Stomach (tissue), 4 donors: Measurements from ENCODE around the gene PTPRD.

Experiments
- CTCF ChIP-seq, 7 experiments: fragments of 450-650 bp in 4 of 7; fragments of 200-600 bp in 3 of 7; sonication (generic) in 3 of 7; IDR thresholded peaks; one replicate each; pipeline ENCODE4 v1.5.1; 2016 to 2019; ENCODE audit warnings: antibody characterized with exemption in 7 of 7, control low read depth in 2 of 7, mild to moderate bottlenecking in 1 of 7
- POLR2A ChIP-seq, 4 donors: fragments of 450-650 bp; IDR thresholded peaks; one replicate each; pipeline ENCODE4 v1.6.1; 2016; ENCODE audit warnings: antibody characterized with exemption in 4 of 4, control low read depth in 2 of 4, mild to moderate bottlenecking in 1 of 4, moderate library complexity in 1 of 4
- POLR2AphosphoS5 ChIP-seq, 3 donors: sonication (generic); formaldehyde crosslinking; IDR thresholded peaks; one replicate each; pipeline ENCODE4 v1.6.1; 2016; ENCODE audit warnings: antibody characterized with exemption in 3 of 3

GRCh38 chr9:8329561-8330283, 2283.1 kb downstream of the PTPRD start:
- no peak for TF ChIP-seq CTCF (IDR thresholded peaks at IDR 0.05)
- TF ChIP-seq POLR2A (IDR thresholded peaks at IDR 0.05) = no peak
- TF ChIP-seq POLR2AphosphoS5 (IDR thresholded peaks at IDR 0.05) = no peak
